NT2/D1 (cell line): ENCODE measurements around the gene PARD3.

Experiments used
- DNase-seq: peaks from one replicate; pipeline ENCODE4 v3.0.0-alpha.2; 2011; ENCODE audit warnings: low read depth, low spot score
- H3K27me3 ChIP-seq: 2 replicates; pipeline ENCODE4 v1.6.0; 2011; ENCODE audit warnings: mild to moderate bottlenecking; ENCODE audit not compliant: insufficient read length, insufficient read depth
- H3K36me3 ChIP-seq: 2 replicates; pipeline ENCODE4 v1.6.1; 2011; ENCODE audit warnings: mild to moderate bottlenecking, low read length, mixed read lengths; ENCODE audit not compliant: insufficient read depth, insufficient read length
- H3K4me1 ChIP-seq: 2 replicates; pipeline ENCODE4 v1.5.1; 2011; ENCODE audit not compliant: insufficient read depth, insufficient read length
- H3K4me3 ChIP-seq: 2 replicates; pipeline ENCODE4 v1.5.1; 2011; ENCODE audit warnings: low read depth; ENCODE audit not compliant: insufficient read length
- H3K9ac ChIP-seq: 2 replicates; pipeline ENCODE4 v1.6.0; 2011; ENCODE audit warnings: low read depth; ENCODE audit not compliant: insufficient read length
- H3K9me3 ChIP-seq: 2 replicates; pipeline ENCODE4 v1.5.1; 2011; ENCODE audit warnings: mild to moderate bottlenecking, low read length; ENCODE audit not compliant: insufficient read depth
- SUZ12 ChIP-seq: IDR thresholded peaks from 2 replicates; pipeline ENCODE4 v1.6.1; 2011; ENCODE audit not compliant: insufficient read length, insufficient read depth; ENCODE audit errors: extremely low read depth
- YY1 ChIP-seq: IDR thresholded peaks from 2 replicates; pipeline ENCODE4 v1.6.1; 2011; ENCODE audit not compliant: insufficient read length, insufficient read depth
- ZNF274 ChIP-seq: IDR thresholded peaks from 2 replicates; pipeline ENCODE4 v1.6.1; 2011; ENCODE audit warnings: mild to moderate bottlenecking, low read depth, low read length

The PARD3 gene

DNA sequence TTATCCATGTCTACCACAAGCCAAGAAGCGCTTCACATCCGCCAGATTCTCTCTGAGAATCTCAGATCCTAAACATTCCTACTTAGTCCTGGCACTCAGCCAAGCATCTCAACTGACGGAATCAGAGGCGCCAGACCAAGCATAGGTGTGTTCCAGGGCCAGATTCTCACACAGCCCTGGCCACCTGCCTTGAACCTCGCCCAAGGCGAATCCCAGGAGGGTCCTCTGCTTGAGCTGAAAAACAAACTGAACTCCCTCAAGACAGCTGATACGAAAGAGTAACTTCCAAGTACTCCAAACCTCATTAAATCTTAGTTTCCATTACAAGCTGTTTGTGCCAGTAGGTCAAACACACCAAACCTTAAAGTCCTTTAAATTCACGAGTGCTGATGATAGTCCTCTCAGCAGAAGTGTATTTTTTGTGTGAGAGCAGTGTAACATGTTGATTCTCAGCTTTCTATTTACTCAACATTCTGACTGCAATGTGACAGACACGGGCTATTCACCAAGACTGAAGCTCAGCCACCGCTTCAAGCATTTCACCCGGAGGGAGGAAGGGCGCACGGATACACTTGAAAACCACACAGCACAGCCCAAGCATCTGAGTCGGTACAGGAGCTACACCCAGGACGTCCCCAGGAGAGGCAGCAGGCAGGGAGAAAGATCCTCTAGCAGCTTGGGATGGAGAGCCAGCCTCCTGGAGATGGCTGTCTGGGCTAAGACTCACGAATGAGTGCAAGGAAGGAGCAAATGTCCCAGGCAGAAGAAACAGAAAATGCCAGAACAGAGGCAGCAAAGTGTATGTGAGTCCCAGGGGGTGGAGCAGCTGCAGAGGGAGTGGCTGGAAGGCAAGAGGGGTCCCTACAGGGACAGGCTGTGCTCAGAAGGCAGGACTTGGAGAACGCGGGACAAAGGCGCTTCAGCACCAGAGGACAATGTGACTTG lies 6.0 kb downstream of the PARD3 start:
- no peak for DNase-seq
- Histone ChIP-seq H3K4me3 (no peak overlapping the region), H3K36me3 (no peaks in the 10 kb centered on the region), H3K9me3 (no peaks in the 10 kb centered on the region), H3K27me3 (peaks cover 8% of the 10 kb centered on the region), H3K4me1 (peaks cover 4% of the 10 kb centered on the region), H3K9ac (no peak overlapping the region)
- no peak for TF ChIP-seq SUZ12
- no peak for TF ChIP-seq YY1
- TF ChIP-seq ZNF274 = no peak

DNA sequence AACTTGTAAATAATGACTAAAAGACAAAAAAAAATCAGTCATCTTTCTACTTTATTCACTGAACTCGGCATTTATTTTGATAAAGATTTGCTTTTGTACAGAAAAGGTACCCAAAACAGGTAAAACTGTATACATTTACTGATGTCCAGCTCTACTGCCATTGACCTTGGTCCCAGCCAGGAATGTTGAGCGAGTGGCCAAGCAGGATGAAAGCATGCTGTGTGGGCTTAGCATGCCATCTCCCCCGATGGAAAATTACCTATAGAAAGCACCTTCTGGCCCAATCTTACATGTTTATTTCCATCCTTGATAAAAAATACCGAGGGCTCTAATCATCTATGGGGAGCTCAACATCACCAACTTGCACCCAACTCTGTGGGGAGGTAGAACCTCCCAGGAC lies 6.8 kb downstream of the PARD3 start:
- TF ChIP-seq SUZ12 = no peak
- no peak for TF ChIP-seq YY1
- TF ChIP-seq ZNF274 = no peak
- Histone ChIP-seq H3K27me3 (peaks cover 7% of the 10 kb centered on the region), H3K9ac (no peak overlapping the region), H3K4me3 (no peak overlapping the region), H3K9me3 (no peaks in the 10 kb centered on the region), H3K36me3 (no peaks in the 10 kb centered on the region), H3K4me1 (peaks cover 4% of the 10 kb centered on the region)
- DNase-seq = no peak

DNA sequence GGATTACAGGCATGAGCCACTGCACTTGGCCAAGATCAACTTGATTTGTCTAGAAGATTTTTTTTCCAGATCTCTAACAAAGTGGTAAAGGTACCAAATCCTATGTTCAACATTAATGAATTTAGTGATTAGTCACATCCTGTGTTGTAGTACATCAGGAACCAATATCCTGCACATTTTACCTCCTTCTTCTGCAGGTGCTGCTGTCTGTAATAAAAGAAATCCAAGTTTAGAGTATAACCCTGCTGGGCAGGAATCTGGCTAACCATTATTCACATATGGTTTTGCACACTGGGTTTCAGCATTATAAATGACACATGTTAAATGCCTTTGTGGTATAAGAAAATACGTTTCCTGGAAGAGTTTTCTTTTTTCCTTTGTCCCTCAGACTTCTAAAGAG lies 10.8 kb downstream of the PARD3 start:
- Histone ChIP-seq H3K9ac (no peak overlapping the region), H3K27me3 (no peaks in the 10 kb centered on the region), H3K36me3 (peaks cover 4% of the 10 kb centered on the region), H3K4me3 (no peak overlapping the region), H3K9me3 (no peaks in the 10 kb centered on the region), H3K4me1 (peaks cover 4% of the 10 kb centered on the region)
- TF ChIP-seq SUZ12 = no peak
- TF ChIP-seq YY1 = no peak
- no peak for TF ChIP-seq ZNF274
- no peak for DNase-seq

DNA sequence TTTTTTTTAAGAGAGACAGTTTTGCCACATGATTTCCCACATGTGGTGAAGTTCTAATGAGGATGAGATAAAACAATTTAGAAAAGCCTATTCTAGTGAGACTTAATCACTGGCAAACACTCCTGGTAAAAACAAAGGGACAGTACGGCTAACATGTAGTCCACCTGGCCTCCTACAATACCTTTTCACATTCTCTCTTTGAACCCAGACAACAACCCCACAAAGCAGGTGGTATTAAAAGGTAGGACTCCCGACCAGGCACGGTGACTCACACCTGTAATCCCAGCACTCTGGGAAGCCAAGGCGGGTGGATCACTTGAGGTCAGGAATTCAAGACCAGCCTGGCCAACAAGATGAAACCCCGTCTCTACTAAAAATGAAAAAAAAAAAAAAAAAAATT lies 12.4 kb downstream of the PARD3 start:
- H3K9me3 ChIP-seq = no peaks in the 10 kb centered on the region
- no peaks in the 10 kb centered on the region for H3K4me1 ChIP-seq
- H3K27me3 ChIP-seq = no peaks in the 10 kb centered on the region
- TF ChIP-seq YY1 = no peak
- TF ChIP-seq SUZ12 = no peak
- no peak for TF ChIP-seq ZNF274
- peaks cover 6% of the 10 kb centered on the region for H3K36me3 ChIP-seq
- H3K4me3 ChIP-seq = no peak overlapping the region
- no peak overlapping the region for H3K9ac ChIP-seq
- DNase-seq = no peak

DNA sequence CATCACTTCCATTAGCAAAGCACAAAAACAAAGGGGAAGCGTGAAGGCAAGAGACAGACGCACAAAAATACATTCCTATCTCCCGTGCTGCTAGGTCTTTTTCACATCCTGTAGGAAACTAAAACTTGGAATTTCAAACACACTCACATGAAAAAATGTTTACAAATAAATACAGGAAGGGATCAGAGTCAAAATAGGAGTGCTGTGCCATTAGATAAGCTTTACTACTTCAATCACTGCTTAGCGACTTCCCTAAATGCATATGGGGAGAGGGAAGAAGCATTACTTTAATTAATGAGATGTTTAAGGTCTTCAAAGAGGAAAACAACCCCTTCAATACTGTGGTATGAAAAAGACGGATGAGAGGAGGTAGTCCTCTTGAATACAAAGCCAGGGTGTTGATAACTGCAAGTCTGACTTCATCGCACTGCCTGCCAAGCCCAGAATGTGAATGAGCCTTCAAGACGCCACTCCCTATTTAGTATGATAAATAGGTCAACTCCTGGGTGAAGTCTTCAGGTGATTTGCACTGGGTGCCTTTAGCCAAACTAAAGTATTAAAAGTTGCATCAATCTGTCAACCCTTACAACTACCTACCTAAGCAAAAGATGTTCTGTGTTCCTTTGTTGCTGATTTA lies 13.9 kb downstream of the PARD3 start:
- Histone ChIP-seq H3K9me3 (no peaks in the 10 kb centered on the region; the same call in 1 of the 2 replicates), H3K4me3 (no peak overlapping the region), H3K36me3 (peaks cover 6% of the 10 kb centered on the region), H3K27me3 (no peaks in the 10 kb centered on the region), H3K9ac (no peak overlapping the region), H3K4me1 (no peaks in the 10 kb centered on the region)
- TF ChIP-seq ZNF274 (no peak), SUZ12 (no peak), YY1 (no peak)
- no peak for DNase-seq

DNA sequence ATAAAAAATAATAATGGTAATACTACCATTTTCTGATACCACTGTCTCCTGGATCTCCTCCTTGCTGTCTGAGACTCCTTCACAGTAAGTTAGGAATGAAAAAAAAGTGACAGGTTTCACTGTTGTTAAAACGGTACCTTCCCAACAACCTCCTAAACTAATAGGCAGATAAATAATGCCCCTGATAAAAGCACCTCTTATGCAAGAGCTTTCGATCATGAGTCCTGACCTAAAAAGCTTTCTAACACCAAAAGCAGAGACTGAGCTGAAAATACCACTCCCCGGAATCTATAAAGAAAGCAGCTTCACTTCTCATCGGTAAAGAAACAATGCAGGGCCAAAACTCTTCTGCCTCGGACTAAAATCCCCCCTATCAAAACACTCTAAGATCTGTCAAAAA lies 14.5 kb downstream of the PARD3 start:
- no peak overlapping the region for H3K4me3 ChIP-seq
- H3K4me1 ChIP-seq = no peaks in the 10 kb centered on the region
- no peak overlapping the region for H3K9ac ChIP-seq
- H3K27me3 ChIP-seq = no peaks in the 10 kb centered on the region
- peaks cover 6% of the 10 kb centered on the region for H3K36me3 ChIP-seq
- no peak for TF ChIP-seq YY1
- TF ChIP-seq ZNF274 = no peak
- no peak for TF ChIP-seq SUZ12
- H3K9me3 ChIP-seq = no peaks in the 10 kb centered on the region; the same call in 1 of the 2 replicates
- DNase-seq = no peak

DNA sequence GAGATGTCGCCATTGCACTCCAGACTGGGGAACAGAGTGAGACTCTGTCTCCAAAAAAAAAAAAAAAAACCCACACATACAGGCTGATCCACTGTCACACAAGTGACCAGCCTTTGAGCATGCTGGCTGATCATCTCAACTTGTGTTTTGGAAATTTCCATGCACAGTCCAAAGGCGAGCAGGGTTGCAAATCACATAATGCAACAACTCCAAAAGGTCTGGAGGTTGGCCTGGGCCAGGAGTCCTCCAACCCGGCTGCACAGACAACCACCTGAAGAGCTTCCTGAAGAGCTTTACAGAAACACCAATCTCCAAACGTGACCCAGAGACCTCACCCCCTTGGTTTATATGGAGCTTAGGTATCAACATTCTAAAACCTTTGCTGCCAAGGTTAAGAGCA lies 16.4 kb downstream of the PARD3 start:
- Histone ChIP-seq H3K9ac (no peak overlapping the region), H3K4me1 (no peaks in the 10 kb centered on the region), H3K36me3 (peaks cover 6% of the 10 kb centered on the region), H3K4me3 (no peak overlapping the region), H3K27me3 (no peaks in the 10 kb centered on the region), H3K9me3 (no peaks in the 10 kb centered on the region; the same call in 1 of the 2 replicates)
- no peak for DNase-seq
- TF ChIP-seq ZNF274 (no peak), SUZ12 (no peak), YY1 (no peak)
